Upper lobe of right lung (tissue), 1 donor: Measurements from ENCODE around the gene OR10G7. TPM values are rescaled to one million over a fixed set of nuclear protein-coding genes. Genes with fewer than 3 reads are reported as not detected.

Source experiments
- ATAC-seq: fragments of 200-7000 bp; cut with Tn5 transposase; one replicate; pipeline ENCODE4 v1.9.1; 2020; ENCODE audit warnings: mild to moderate bottlenecking, moderate library complexity
- DNase-seq: peaks from one replicate; pipeline ENCODE4 v3.0.0-alpha.2; 2020
- H3K27ac ChIP-seq: fragments of 200-600 bp; one replicate; pipeline ENCODE4 v1.8.0; 2022
- H3K27me3 ChIP-seq: fragments of 200-600 bp; one replicate; pipeline ENCODE4 v1.8.0; 2022; ENCODE audit warnings: mild to moderate bottlenecking
- H3K36me3 ChIP-seq: fragments of 200-600 bp; one replicate; pipeline ENCODE4 v1.8.0; 2022
- H3K4me1 ChIP-seq: fragments of 200-600 bp; one replicate; pipeline ENCODE4 v1.8.0; 2022
- H3K4me3 ChIP-seq: fragments of 200-600 bp; one replicate; pipeline ENCODE4 v1.8.0; 2022; ENCODE audit warnings: mild to moderate bottlenecking
- H3K9me3 ChIP-seq: fragments of 200-600 bp; one replicate; pipeline ENCODE4 v1.8.0; 2022
- intact Hi-C: fragments of 100-400 bp; cut with DNase I; formaldehyde crosslinking; loops from one replicate; pipeline ENCODE4 v1.11.0; 2022
- total RNA-seq: library from RNA; stranded (reverse); fragmentation: NEBNext Ultra II Directional; extraction: Animal tissue kit (Norgen Biotek cat#: 25700); gene quantifications from one replicate; pipeline ENCODE4 v1.2.1, GENCODE V29; 2021
- TF ChIP-seq, protein P1 (sequence below): fragments of 200-600 bp; IDR thresholded peaks from one replicate; pipeline ENCODE4 v1.8.0; 2022; ENCODE audit warnings: antibody characterized with exemption
- donor health status: DM: no; HTN: yes; CAD: no; lungs with severe emphysema.

OR10G7 gene
- total RNA-seq, 1 donor from 2014 or later: not detected

DNA sequence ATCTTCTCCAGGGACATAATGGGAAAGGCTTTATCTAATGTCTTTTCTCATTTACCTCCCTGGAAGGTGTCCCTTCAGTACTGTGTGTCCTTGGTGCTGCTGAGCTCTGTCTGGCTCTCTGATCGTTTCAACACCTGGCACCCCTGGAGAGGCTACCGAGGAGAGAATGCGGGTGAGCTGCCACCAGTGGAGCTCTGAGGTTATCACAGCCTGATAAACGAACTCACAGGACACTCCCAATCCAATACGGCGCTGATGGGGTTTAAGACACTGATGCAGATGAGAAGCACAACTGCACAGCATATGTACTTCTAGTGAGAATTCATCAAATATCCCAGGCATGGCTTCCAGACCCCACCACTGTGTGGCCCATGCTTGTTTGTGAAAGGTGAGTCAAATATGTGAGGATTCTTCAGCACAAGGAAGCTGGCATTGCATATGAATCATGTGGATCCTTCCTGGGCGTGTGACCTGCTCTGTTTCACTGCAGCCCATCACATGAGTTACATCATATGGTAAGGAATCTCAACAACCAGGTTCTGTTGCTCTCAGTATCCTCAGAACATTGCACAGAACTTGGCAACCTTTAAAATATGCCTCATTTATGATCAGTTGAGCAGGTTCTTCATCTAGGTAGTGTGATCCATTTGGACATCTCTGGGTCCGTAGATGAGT, 39.3 kb upstream of the OR10G7 start:
- Histone ChIP-seq H3K27ac (no peak overlapping the region), H3K27me3 (peaks cover 30% of the 10 kb centered on the region), H3K36me3 (no peaks in the 10 kb centered on the region), H3K9me3 (no peaks in the 10 kb centered on the region), H3K4me3 (no peak overlapping the region), H3K4me1 (peaks cover 6% of the 10 kb centered on the region)
- TF ChIP-seq, protein P1, sequence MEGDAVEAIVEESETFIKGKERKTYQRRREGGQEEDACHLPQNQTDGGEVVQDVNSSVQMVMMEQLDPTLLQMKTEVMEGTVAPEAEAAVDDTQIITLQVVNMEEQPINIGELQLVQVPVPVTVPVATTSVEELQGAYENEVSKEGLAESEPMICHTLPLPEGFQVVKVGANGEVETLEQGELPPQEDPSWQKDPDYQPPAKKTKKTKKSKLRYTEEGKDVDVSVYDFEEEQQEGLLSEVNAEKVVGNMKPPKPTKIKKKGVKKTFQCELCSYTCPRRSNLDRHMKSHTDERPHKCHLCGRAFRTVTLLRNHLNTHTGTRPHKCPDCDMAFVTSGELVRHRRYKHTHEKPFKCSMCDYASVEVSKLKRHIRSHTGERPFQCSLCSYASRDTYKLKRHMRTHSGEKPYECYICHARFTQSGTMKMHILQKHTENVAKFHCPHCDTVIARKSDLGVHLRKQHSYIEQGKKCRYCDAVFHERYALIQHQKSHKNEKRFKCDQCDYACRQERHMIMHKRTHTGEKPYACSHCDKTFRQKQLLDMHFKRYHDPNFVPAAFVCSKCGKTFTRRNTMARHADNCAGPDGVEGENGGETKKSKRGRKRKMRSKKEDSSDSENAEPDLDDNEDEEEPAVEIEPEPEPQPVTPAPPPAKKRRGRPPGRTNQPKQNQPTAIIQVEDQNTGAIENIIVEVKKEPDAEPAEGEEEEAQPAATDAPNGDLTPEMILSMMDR: no peak
- ATAC-seq: no peak
- intact Hi-C loops: no loop called here
- no peak for DNase-seq

DNA sequence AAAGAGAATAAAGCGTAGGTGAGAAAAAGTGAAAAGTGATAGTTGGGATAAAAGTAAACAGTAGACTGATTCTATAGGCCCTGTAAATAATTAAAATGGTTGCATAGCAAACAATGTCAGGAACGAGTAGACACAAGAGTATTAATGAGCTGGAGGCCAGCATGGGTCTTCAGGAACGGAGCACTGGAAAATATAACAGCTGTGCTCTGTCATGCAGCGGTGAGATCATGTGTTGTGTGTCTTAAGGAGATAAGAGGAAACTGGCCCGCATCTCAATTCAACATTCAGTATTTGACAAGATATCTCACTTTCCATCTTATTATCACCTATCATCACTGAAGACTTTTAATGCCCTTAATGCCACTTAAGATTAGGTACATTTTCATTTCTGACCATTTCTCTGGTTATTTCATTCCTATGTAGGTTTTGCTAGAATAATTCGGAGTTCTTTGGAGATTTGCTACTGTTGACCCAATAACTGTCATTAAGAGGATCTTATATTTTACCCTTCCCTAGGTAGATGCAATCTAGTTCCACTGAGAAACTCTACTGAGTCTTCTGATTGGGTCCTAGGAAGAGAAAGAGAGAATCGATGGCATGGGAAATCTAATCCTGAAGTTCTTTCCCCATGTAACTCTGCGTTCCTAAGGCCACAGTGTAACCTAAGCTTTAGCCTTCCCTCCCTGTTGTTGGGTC, 38.7 kb upstream of the OR10G7 start:
- TF ChIP-seq, protein P1: no peak
- intact Hi-C loops: no loop called here
- no peak for ATAC-seq

DNA sequence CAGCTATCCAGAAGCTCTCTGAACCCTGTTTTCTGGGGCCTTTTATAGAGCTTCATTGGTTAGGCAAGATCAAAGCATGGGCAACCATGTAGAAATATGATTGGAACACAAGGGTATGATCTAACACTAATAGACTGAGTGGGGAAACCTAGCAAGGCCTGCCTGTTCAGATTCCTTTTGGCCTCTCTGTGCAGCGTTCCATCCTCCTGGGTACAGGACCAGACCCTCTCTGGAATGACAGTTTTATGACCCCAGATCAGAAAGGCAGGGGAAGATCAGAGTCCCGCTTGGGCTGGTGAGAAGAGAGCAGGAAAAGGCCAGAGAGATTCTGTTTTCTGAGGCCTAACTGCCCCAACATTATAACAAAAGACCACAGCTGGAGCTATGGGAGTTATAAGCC, 37.5 kb upstream of the OR10G7 start:
- no peak overlapping the region for H3K4me3 ChIP-seq
- no peaks in the 10 kb centered on the region for H3K36me3 ChIP-seq
- H3K27me3 ChIP-seq: peaks cover 31% of the 10 kb centered on the region
- no peak for ATAC-seq
- H3K9me3 ChIP-seq: no peaks in the 10 kb centered on the region
- no peak for DNase-seq
- H3K4me1 ChIP-seq: peaks cover 6% of the 10 kb centered on the region
- intact Hi-C loops: no loop called here
- TF ChIP-seq, protein P1: no peak
- H3K27ac ChIP-seq: no peak overlapping the region

More for the DNA sequence above, 38.7 kb upstream of the OR10G7 start:
- Histone ChIP-seq H3K27me3 (peaks cover 34% of the 10 kb centered on the region), H3K4me3 (no peak overlapping the region), H3K27ac (no peak overlapping the region), H3K9me3 (no peaks in the 10 kb centered on the region), H3K4me1 (peaks cover 6% of the 10 kb centered on the region), H3K36me3 (no peaks in the 10 kb centered on the region)
- no peak for DNase-seq

DNA sequence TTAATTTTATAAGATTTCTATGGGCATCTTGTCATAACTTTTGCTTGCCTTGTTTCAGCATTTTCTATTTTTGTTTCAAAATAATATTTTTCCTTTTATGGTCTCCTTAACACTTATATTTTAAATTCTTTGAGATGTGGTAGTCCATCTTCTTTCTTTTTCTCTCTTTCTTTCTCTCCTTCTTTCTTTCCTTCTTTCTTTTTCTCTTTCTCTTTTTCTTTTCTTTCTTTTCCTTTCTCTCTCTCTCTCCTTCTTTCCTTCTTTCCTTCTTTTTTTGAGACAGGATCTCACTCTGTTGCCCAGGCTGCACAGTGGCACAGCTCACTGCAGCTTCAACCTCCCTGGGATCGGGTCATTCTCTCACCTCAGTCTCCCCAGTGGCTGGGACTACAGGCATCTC, 36.1 kb upstream of the OR10G7 start:
- Histone ChIP-seq H3K4me1 (peaks cover 6% of the 10 kb centered on the region), H3K27me3 (peaks cover 31% of the 10 kb centered on the region), H3K27ac (no peak overlapping the region), H3K9me3 (no peaks in the 10 kb centered on the region), H3K36me3 (no peaks in the 10 kb centered on the region), H3K4me3 (no peak overlapping the region)
- TF ChIP-seq, protein P1: no peak
- no peak for ATAC-seq
- intact Hi-C loops: no loop called here
- no peak for DNase-seq

DNA sequence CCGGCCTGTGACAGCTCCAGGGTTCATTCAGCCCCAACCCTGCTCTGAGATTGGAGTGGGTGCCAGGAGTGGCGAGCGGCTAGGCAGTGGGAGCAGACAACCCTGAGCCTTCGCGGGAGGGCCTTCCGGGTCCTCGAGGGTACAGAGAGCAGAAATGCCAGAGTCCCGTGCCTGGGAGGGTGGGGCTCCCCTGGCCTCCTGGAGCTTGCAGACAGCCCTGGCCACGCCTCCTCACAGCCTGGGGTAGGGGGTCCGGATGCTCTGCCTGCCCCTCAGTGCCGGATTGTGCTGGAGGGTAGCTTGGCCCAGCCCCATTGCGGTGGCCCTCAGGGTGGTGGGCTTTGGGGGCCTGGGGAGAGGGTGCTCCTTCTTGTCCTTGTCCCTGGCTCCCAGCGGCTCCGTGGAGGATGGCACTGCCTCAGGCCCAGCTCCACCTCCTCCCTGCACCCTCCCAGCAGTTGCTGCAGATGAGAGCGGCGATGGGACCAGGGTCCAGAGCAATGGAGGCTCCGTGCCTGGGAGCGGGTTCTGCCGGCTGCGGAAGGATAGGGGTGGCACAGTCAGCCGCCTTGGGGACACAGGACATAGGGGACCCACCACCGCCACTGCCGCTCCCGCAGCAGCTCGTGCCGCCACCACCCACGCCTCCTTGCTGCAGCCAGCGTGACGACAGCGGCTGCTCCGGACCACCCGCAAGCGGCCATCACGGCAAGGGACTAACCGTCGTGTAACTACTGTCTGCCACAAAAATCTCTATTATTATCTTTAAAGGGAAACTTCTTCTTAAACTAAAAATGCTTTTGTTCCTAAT, 34.9 kb upstream of the OR10G7 start:
- Histone ChIP-seq H3K4me1 (peaks cover 15% of the 10 kb centered on the region), H3K36me3 (no peaks in the 10 kb centered on the region), H3K27ac (no peak overlapping the region), H3K4me3 (peak overlapping the region; percentile 29), H3K27me3 (peaks cover 31% of the 10 kb centered on the region), H3K9me3 (no peaks in the 10 kb centered on the region)
- intact Hi-C loops: no loop called here
- peak; percentile 70 for DNase-seq
- peak; percentile 55 for ATAC-seq
- TF ChIP-seq, protein P1: no peak
